ENCODE data around the gene OGDH.
"Not testable (repeated sequence)": the region's sequence is repeated elsewhere in the genome, so short reads cannot be mapped to it uniquely, and the experiment has no call there.

OGDH gene

GRCh38 chr7:44727937-44728262 lies 121.5 kb downstream of the OGDH start:
- no peaks in the 10 kb centered on the region for H3K36me3 ChIP-seq
- intact Hi-C loops (cut with DNase I; ENCODE audit: low total_unique reads) = no loop called here
- no peak for TF ChIP-seq CTCF (IDR thresholded peaks at IDR 0.05)
- H3K27me3 ChIP-seq = no peaks in the 10 kb centered on the region
- DNase-seq = no peak
- no peaks in the 10 kb centered on the region for H3K4me1 ChIP-seq
- H3K4me3 ChIP-seq = no peak overlapping the region
- H3K9me3 ChIP-seq = no peaks in the 10 kb centered on the region
- no peak overlapping the region for H3K27ac ChIP-seq

DNA sequence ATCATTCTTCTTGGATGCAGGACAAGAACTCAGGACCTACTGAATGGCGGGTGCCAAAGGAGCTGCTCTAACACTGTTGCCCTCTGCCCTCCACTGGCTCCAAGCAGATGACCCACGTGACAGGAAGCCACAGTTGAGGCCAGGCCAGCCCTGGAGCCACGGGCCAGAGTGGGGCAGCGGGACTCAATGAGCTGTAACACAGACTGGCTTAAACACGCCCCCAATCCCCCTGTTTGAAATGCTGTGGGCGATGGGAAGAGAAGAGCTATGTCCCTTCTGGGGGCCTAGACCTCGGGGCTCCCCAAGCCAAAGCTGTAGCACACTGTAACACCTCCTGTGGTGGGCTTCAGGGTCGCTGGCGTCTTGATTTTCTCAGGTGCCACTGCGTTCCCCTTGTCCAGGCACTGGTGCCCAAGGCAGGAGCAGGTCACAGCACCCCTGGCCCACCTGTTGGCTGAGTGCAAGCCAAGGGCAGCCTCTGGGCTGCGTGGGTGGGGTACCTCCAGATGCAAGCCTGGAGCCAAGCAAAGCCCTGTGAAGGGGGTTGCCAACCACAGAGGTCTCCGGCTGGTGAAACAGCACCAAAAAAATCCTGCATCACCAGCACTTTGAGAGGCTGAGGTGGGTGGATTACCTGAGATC lies 123.6 kb downstream of the OGDH start:
- H3K4me3 ChIP-seq = no peak overlapping the region
- no peaks in the 10 kb centered on the region for H3K36me3 ChIP-seq
- intact Hi-C loops (cut with DNase I; ENCODE audit: low total_unique reads) = no loop called here
- no peak overlapping the region for H3K27ac ChIP-seq
- DNase-seq = no peak
- no peaks in the 10 kb centered on the region for H3K27me3 ChIP-seq
- H3K4me1 ChIP-seq = no peaks in the 10 kb centered on the region
- TF ChIP-seq CTCF (IDR thresholded peaks at IDR 0.05) = no peak
- H3K9me3 ChIP-seq = no peaks in the 10 kb centered on the region

DNA sequence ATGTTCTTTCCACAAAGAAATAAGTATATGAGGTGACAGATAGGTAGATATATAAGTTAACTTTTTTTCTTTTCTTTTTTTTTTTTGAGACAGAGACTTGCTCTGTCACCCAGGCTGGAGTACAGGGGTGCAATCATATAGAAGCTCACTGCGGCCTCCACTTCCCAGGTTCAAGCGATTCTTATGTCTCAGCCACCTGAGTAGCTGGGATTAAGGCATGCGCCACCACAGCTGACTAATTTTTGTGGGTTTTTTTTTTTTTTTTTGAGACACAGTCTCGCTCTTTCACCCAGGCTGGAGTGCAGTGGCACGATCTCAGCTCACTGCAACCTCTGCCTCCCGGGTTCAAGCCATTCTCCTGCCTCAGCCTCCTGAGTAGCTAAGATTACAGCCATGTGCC lies 126.5 kb downstream of the OGDH start:
- H3K27ac ChIP-seq; H3K4me1 ChIP-seq; H3K4me3 ChIP-seq; H3K9me3 ChIP-seq; DNase-seq; intact Hi-C loops (cut with DNase I; ENCODE audit: low total_unique reads); H3K36me3 ChIP-seq; H3K27me3 ChIP-seq: not testable (repeated sequence)

DNA sequence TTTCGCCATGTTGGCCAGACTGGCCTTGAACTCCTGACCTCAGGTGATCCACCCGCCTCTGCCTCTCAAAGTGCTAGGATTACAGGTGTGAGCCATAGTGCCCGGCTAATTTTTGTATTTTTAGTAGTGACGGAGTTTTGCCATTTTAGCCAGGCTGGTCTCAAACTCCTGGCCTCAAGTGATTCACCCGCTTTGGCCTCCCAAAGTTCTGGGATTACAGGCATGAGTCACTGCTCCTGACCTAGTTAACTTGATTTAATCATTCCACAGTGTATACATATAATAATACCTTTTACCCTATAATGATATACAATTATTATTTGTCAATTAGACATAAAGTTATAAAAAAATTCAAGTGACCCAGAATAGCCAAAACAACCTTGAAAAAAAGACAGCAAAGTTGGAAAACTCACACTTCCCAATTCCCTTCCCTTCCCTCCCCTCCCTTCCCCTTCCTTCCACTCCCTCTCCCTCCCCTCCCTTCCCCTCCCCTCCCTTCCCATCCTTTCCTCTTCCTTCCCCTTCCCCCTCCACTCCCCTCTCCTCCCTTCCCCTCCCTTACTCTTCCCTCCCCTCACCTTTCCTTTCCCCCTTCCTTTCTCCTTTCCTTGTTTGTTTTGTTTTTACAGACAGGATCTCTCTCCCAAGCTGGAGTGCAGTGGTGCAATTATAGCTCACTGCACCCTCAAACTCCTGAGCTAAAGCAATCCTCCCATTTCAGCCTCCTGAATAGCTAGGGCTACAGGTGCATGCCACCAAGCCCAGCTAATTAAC lies 127.5 kb downstream of the OGDH start:
- Histone ChIP-seq H3K4me1 (no peaks in the 10 kb centered on the region), H3K9me3 (no peaks in the 10 kb centered on the region), H3K4me3 (no peak overlapping the region), H3K27me3 (no peaks in the 10 kb centered on the region), H3K27ac (no peak overlapping the region), H3K36me3 (no peaks in the 10 kb centered on the region)
- intact Hi-C loops (cut with DNase I; ENCODE audit: low total_unique reads) = no loop called here
- no peak for DNase-seq
- no peak for TF ChIP-seq CTCF (IDR thresholded peaks at IDR 0.05)

DNA sequence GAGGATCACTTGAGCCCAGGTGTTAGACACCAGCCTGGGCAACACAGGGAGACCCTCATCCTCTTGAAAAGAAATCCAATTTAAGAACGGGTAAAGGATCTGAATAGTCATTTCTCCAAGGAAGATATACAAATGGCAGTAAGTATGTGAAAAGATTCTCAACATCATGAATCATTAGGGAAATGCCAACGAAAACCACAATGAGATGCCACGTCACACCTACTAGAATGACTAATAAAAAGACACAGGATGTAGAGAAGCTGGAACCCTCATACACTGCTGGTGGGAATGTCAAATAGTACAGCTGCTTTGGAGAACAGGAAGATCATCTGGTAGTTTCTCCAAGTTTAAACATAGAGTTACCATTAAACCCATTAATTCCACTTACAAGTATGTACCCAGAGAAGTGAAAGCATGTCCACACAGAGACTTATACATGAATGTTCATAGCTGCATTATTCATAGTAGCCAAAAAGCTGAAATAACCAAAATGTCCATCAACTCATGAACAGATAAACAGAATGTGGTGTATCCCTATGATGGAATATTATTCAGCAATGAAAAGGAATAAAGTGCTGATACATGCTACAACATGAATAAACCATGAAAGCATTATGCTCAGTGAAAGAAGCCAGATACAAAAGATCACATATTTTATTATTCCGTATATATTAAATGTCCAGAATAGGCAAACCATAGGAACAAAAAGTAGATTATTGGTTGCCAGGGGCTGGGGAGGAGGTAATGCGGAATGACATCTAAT lies 129.2 kb downstream of the OGDH start:
- no peak for TF ChIP-seq CTCF (IDR thresholded peaks at IDR 0.05)
- Histone ChIP-seq H3K27me3 (no peaks in the 10 kb centered on the region), H3K4me1 (no peaks in the 10 kb centered on the region), H3K4me3 (no peak overlapping the region), H3K36me3 (no peaks in the 10 kb centered on the region), H3K27ac (no peak overlapping the region), H3K9me3 (no peaks in the 10 kb centered on the region)
- no peak for DNase-seq
- intact Hi-C loops (cut with DNase I; ENCODE audit: low total_unique reads) = no loop called here

GRCh38 chr7:44736896-44737295 lies 130.5 kb downstream of the OGDH start:
- intact Hi-C loops (cut with DNase I; ENCODE audit: low total_unique reads) = no loop called here
- H3K36me3 ChIP-seq = no peaks in the 10 kb centered on the region
- H3K4me1 ChIP-seq = no peaks in the 10 kb centered on the region
- H3K27me3 ChIP-seq = no peaks in the 10 kb centered on the region
- no peak overlapping the region for H3K4me3 ChIP-seq
- H3K9me3 ChIP-seq = no peaks in the 10 kb centered on the region
- TF ChIP-seq CTCF (IDR thresholded peaks at IDR 0.05) = no peak
- no peak for DNase-seq
- no peak overlapping the region for H3K27ac ChIP-seq
